ENCODE measurements around the gene PSMG3. TPM values are rescaled to one million over a fixed set of nuclear protein-coding genes. Genes with fewer than 3 reads are reported as not detected.

PSMG3 gene
- total and polyA plus RNA-seq, 7 donors, result 11.8 to 59.1 (median 18.2) TPM

GRCh38 chr7:1539882-1540775 is 29.7 kb downstream of the PSMG3 start:
- Histone ChIP-seq H3K4me3 (no peak overlapping the region), H3K27ac (peak overlapping the region; percentile 99), H3K9me3 (no peaks in the 10 kb centered on the region), H3K4me1 (peaks cover 37% of the 10 kb centered on the region), H3K36me3 (ENCODE audit: insufficient read depth in 1 of 2, low read depth in 1 of 2) (peaks cover 0 to 60% of the 10 kb centered on the region in 2 donors), H3K27me3 (ENCODE audit: insufficient read depth in 3 of 3, low read length in 2 of 3) (no peaks in the 10 kb centered on the region)
- intact Hi-C loops (cut with DNase I), result no loop called here
- DNase-seq (peak in 1 of 2 donors; percentile 25), ATAC-seq (no peak)
- no peak for TF ChIP-seq CTCF (IDR thresholded peaks at IDR 0.05)
- WGBS, 3 donors, result 94% methylated on average over 70 to 73 of the region's 73 CpGs

GRCh38 chr7:1539181-1539881 is 30.5 kb downstream of the PSMG3 start:
- TF ChIP-seq CTCF (IDR thresholded peaks at IDR 0.05), result no peak
- no peak overlapping the region for H3K4me3 ChIP-seq
- ATAC-seq (peak in 1 of 4 donors; percentile 16), DNase-seq (peak; percentile 51 to 69)
- H3K36me3 ChIP-seq (ENCODE audit: insufficient read depth in 1 of 2, low read depth in 1 of 2), result peaks cover 0 to 60% of the 10 kb centered on the region in 2 donors
- no peaks in the 10 kb centered on the region for H3K9me3 ChIP-seq
- 74 to 80% (median 76%) methylated on average over 36 of the region's 36 CpGs for WGBS, 3 donors
- intact Hi-C loops (cut with DNase I), result no loop called here
- peak overlapping the region; percentile 99 for H3K27ac ChIP-seq
- peaks cover 43% of the 10 kb centered on the region for H3K4me1 ChIP-seq
- no peaks in the 10 kb centered on the region for H3K27me3 ChIP-seq (ENCODE audit: insufficient read depth in 3 of 3, low read length in 2 of 3)

- Histone ChIP-seq H3K36me3 (ENCODE audit: insufficient read depth in 1 of 2, low read depth in 1 of 2) (peaks cover 0 to 54% of the 10 kb centered on the region in 2 donors), H3K27me3 (ENCODE audit: insufficient read depth in 3 of 3, low read length in 2 of 3) (no peaks in the 10 kb centered on the region), H3K4me1 (peaks cover 50% of the 10 kb centered on the region), H3K9me3 (no peaks in the 10 kb centered on the region), H3K27ac (peak overlapping the region; percentile 99), H3K4me3 (peak overlapping the region; percentile 70)
- WGBS, 3 donors, result 62 to 76% (median 74%) methylated on average over 25 of the region's 25 CpGs
- no peak for TF ChIP-seq CTCF (IDR thresholded peaks at IDR 0.05)
- DNase-seq (peak; percentile 32 to 62), ATAC-seq (no peak)
- intact Hi-C loops (cut with DNase I), result no loop called here
Observed at GRCh38 chr7:1538544-1539180, 31.2 kb downstream of the PSMG3 start.

GRCh38 chr7:1537535-1538412 is 32.1 kb downstream of the PSMG3 start:
- ATAC-seq (peak in 3 of 4 donors; percentile 12 to 39 (median 14)), DNase-seq (peak; percentile 90 to 93)
- no peaks in the 10 kb centered on the region for H3K27me3 ChIP-seq (ENCODE audit: insufficient read depth in 3 of 3, low read length in 2 of 3)
- no peak for TF ChIP-seq CTCF (IDR thresholded peaks at IDR 0.05)
- 19% methylated on average over 52 to 56 of the region's 56 CpGs for WGBS, 3 donors
- H3K4me3 ChIP-seq, result peak overlapping the region; percentile 70
- intact Hi-C loops (cut with DNase I), result no loop called here
- H3K9me3 ChIP-seq, result no peaks in the 10 kb centered on the region
- H3K36me3 ChIP-seq (ENCODE audit: insufficient read depth in 1 of 2, low read depth in 1 of 2), result peaks cover 0 to 45% of the 10 kb centered on the region in 2 donors
- H3K27ac ChIP-seq, result peak overlapping the region; percentile 99
- H3K4me1 ChIP-seq, result peaks cover 57% of the 10 kb centered on the region

All from psoas muscle (tissue), 8 donors.